A549 (cell line): ENCODE measurements around the gene WWC1. TPM values are rescaled to one million over a fixed set of nuclear protein-coding genes. Genes with fewer than 3 reads are reported as not detected.

Source experiments
- ATOH8 ChIP-seq: fragments of 250-450 bp; sonication (Bioruptor Pico); IDR thresholded peaks from 2 replicates; pipeline ENCODE4 v1.5.0; 2020; ENCODE audit warnings: low read depth, mild to moderate bottlenecking, moderate library complexity
- BHLHE40 ChIP-seq: IDR thresholded peaks from 2 replicates; pipeline ENCODE4 v1.6.1; 2012; ENCODE audit warnings: low read depth, low read length, inconsistent platforms
- CBX2 ChIP-seq: fragments of 200-600 bp; sonication (generic); IDR thresholded peaks from 2 replicates; pipeline ENCODE4 v1.6.1; 2016; ENCODE audit warnings: low read depth, mild to moderate bottlenecking, borderline replicate concordance
- CTCF ChIP-seq: fragments of >200 bp; sonication (Bioruptor Twin); formaldehyde crosslinking; IDR thresholded peaks from 3 replicates; pipeline ENCODE4 v1.5.1; 2016
- EHF ChIP-seq: fragments of 250-450 bp; sonication (Bioruptor Pico); IDR thresholded peaks from 2 replicates; pipeline ENCODE4 v1.5.0; 2020; ENCODE audit warnings: mild to moderate bottlenecking
- EP300 ChIP-seq, 2 experiments: fragments of >200 bp; sonication (Bioruptor Twin); formaldehyde crosslinking; IDR thresholded peaks; 2 replicates in 1 of 2; 3 replicates in 1 of 2; pipeline ENCODE4 v1.6.1; 2016 to 2017
- FOXS1 ChIP-seq: fragments of 250-450 bp; sonication (Bioruptor Pico); IDR thresholded peaks from 2 replicates; pipeline ENCODE4 v1.5.0; 2020; ENCODE audit warnings: mild to moderate bottlenecking, moderate library complexity
- HES2 ChIP-seq: fragments of >200 bp; sonication (Bioruptor Twin); formaldehyde crosslinking; IDR thresholded peaks from 2 replicates; pipeline ENCODE4 v1.6.1; 2016
- HOXA7 ChIP-seq: fragments of 250-450 bp; sonication (Bioruptor Pico); IDR thresholded peaks from 2 replicates; pipeline ENCODE4 v1.5.0; 2020; ENCODE audit warnings: mild to moderate bottlenecking, moderate library complexity
- HOXB13 ChIP-seq: fragments of 250-450 bp; sonication (Bioruptor Pico); IDR thresholded peaks from 2 replicates; pipeline ENCODE4 v1.5.0; 2020; ENCODE audit warnings: low read depth, mild to moderate bottlenecking, moderate library complexity
- HOXB5 ChIP-seq: fragments of 250-450 bp; sonication (Bioruptor Pico); IDR thresholded peaks from 2 replicates; pipeline ENCODE4 v1.5.0; 2020; ENCODE audit warnings: mild to moderate bottlenecking, moderate library complexity
- JUN ChIP-seq, 2 experiments: fragments of >200 bp; sonication (Bioruptor Twin); formaldehyde crosslinking; IDR thresholded peaks; 2 replicates in 1 of 2; 3 replicates in 1 of 2; pipeline ENCODE4 v1.6.1; 2016 to 2017
- KDM5A ChIP-seq: fragments of 200-600 bp; sonication (generic); IDR thresholded peaks from 2 replicates; pipeline ENCODE4 v1.6.1; 2016; ENCODE audit warnings: antibody characterized with exemption, mild to moderate bottlenecking
- MAFK ChIP-seq: fragments of 450-650 bp; IDR thresholded peaks from 2 replicates; pipeline ENCODE4 v1.6.1; 2014; ENCODE audit not compliant: partially characterized antibody
- MAX ChIP-seq: IDR thresholded peaks from 2 replicates; pipeline ENCODE4 v1.6.1; 2012
- MAZ ChIP-seq: fragments of 150-350 bp; IDR thresholded peaks from 2 replicates; pipeline ENCODE4 v1.6.1; 2014; ENCODE audit warnings: antibody characterized with exemption, low read depth, low read length, borderline replicate concordance
- MYC ChIP-seq: IDR thresholded peaks from 2 replicates; pipeline ENCODE4 v1.6.1; 2012; ENCODE audit warnings: mild to moderate bottlenecking, inconsistent platforms, low read length, improper control_type of control experiment, borderline replicate concordance
- NFE2L2 ChIP-seq: fragments of 150-350 bp; conservative IDR thresholded peaks from 2 replicates; pipeline ENCODE4 v1.6.1; 2014; ENCODE audit warnings: low read length
- NPAS2 ChIP-seq: fragments of 250-450 bp; sonication (Bioruptor Pico); IDR thresholded peaks from 2 replicates; pipeline ENCODE4 v1.8.0; 2022; ENCODE audit warnings: mild to moderate bottlenecking, moderate library complexity, borderline replicate concordance
- PBX3 ChIP-seq: IDR thresholded peaks from 2 replicates; pipeline ENCODE4 v1.6.1; 2012
- PHF8 ChIP-seq: fragments of 200-600 bp; sonication (generic); IDR thresholded peaks from 2 replicates; pipeline ENCODE4 v1.6.1; 2016; ENCODE audit warnings: low read depth, mild to moderate bottlenecking, antibody characterized with exemption, moderate library complexity, borderline replicate concordance
- POLR2AphosphoS2 ChIP-seq: conservative IDR thresholded peaks from 2 replicates; pipeline ENCODE4 v1.6.1; 2012; ENCODE audit warnings: low read length, improper control_type of control experiment, inconsistent platforms
- RCOR1 ChIP-seq: fragments of 150-350 bp; IDR thresholded peaks from 2 replicates; pipeline ENCODE4 v1.6.1; 2014; ENCODE audit warnings: antibody characterized with exemption, low read length, low read depth
- REST ChIP-seq: fragments of 200-600 bp; sonication (generic); IDR thresholded peaks from 2 replicates; pipeline ENCODE4 v1.6.1; 2016; ENCODE audit warnings: antibody characterized with exemption, mild to moderate bottlenecking, moderate library complexity
- SMC3 ChIP-seq: fragments of >200 bp; sonication (Bioruptor Twin); formaldehyde crosslinking; IDR thresholded peaks from 3 replicates; pipeline ENCODE4 v1.6.1; 2018; ENCODE audit warnings: inconsistent platforms
- TFCP2L1 ChIP-seq: fragments of 250-450 bp; sonication (Bioruptor Pico); IDR thresholded peaks from 2 replicates; pipeline ENCODE4 v1.5.0; 2021; ENCODE audit warnings: mild to moderate bottlenecking
- USF2 ChIP-seq: fragments of 450-650 bp; IDR thresholded peaks from 2 replicates; pipeline ENCODE4 v1.6.1; 2014; ENCODE audit warnings: antibody characterized with exemption
- ZNF302 ChIP-seq: fragments of 250-450 bp; sonication (Bioruptor Pico); IDR thresholded peaks from 2 replicates; pipeline ENCODE4 v1.9.0; 2021; ENCODE audit warnings: inconsistent platforms, mild to moderate bottlenecking, moderate library complexity
- polyA plus RNA-seq, 4 experiments: library from polyadenylated mRNA; depleted of rRNA in 3 of 4; stranded (reverse); fragments of >200 nt; fragmentation: RNase III in 1 of 4; extraction: RNeasy Plus Mini Kit Qiagen cat#74134 plus additional on column Dnase treatment in 1 of 4; gene quantifications; 2 replicates in 3 of 4; 3 replicates in 1 of 4; pipeline ENCODE4 v1.2.3, GENCODE V29; 2011 to 2017
- TF ChIP-seq, protein P1 (sequence below): fragments of 150-350 bp; IDR thresholded peaks from 2 replicates; pipeline ENCODE4 v1.6.1; 2014; ENCODE audit warnings: low read depth, mild to moderate bottlenecking, low read length
- TF ChIP-seq, protein P2 (sequence below): IDR thresholded peaks from 2 replicates; pipeline ENCODE4 v1.6.1; 2012; ENCODE audit warnings: low read depth, borderline replicate concordance

Gene WWC1
- polyA plus RNA-seq, 2 of the 4 experiments (the other 2 are of a cell fraction) = 88.5 to 98.1 TPM

- TF ChIP-seq REST = no peak
- no peak for TF ChIP-seq BHLHE40
- 0 out of 2 replicates have a peak, but pooled peaks have one; percentile 71 for TF ChIP-seq EHF (CRISPR knock-in tag)
- TF ChIP-seq TFCP2L1 (CRISPR knock-in tag) = no peak
- no peak for TF ChIP-seq USF2
- no peak for TF ChIP-seq MAFK
- TF ChIP-seq MYC = no peak
- TF ChIP-seq NFE2L2 = no peak; the same call in 1 of the 2 replicates
- TF ChIP-seq HOXB5 (CRISPR knock-in tag) = no peak; the same call in 1 of the 2 replicates
- peak; percentile 98 for TF ChIP-seq EP300 (IDR thresholded peaks at IDR 0.05)
- TF ChIP-seq FOXS1 (CRISPR knock-in tag) = 0 out of 2 replicates have a peak, but pooled peaks have one; percentile 20
- no peak for TF ChIP-seq POLR2AphosphoS2
- TF ChIP-seq RCOR1 = no peak
- no peak for TF ChIP-seq KDM5A
- peak; percentile 84 for TF ChIP-seq MAX
- no peak for TF ChIP-seq CBX2
- TF ChIP-seq ATOH8 (CRISPR knock-in tag) = no peak
- TF ChIP-seq SMC3 = peak; percentile 43; the same call in 1 of the 3 replicates
- TF ChIP-seq PHF8 = no peak
- no peak; the same call in none of the 2 replicates for TF ChIP-seq HOXB13 (CRISPR knock-in tag)
- peak; percentile 60; the same call in 1 of the 2 replicates for TF ChIP-seq HOXA7 (CRISPR knock-in tag)
- peak; percentile 94 to 96 for TF ChIP-seq JUN (IDR thresholded peaks at IDR 0.05)
- no peak for TF ChIP-seq ZNF302 (CRISPR knock-in tag)
- peak; percentile 88 for TF ChIP-seq HES2
- no peak for TF ChIP-seq MAZ
- no peak for TF ChIP-seq NPAS2 (CRISPR knock-in tag)
- peak; percentile 68; the same call in 1 of the 2 replicates for TF ChIP-seq PBX3
- TF ChIP-seq CTCF = no peak
- TF ChIP-seq, protein P1, sequence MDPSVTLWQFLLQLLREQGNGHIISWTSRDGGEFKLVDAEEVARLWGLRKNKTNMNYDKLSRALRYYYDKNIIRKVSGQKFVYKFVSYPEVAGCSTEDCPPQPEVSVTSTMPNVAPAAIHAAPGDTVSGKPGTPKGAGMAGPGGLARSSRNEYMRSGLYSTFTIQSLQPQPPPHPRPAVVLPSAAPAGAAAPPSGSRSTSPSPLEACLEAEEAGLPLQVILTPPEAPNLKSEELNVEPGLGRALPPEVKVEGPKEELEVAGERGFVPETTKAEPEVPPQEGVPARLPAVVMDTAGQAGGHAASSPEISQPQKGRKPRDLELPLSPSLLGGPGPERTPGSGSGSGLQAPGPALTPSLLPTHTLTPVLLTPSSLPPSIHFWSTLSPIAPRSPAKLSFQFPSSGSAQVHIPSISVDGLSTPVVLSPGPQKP = no peak
- TF ChIP-seq, protein P2, sequence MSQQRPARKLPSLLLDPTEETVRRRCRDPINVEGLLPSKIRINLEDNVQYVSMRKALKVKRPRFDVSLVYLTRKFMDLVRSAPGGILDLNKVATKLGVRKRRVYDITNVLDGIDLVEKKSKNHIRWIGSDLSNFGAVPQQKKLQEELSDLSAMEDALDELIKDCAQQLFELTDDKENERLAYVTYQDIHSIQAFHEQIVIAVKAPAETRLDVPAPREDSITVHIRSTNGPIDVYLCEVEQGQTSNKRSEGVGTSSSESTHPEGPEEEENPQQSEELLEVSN = no peak
- TF ChIP-seq, all 56 proteins: peak for 18
These were observed 26.2 kb downstream of the WWC1 start (continued) for GRCh38 chr5:168317521-168318147.
